DMS53 treated with DMSO at 0.1 percent for 48 hours (cell line): ENCODE data around the gene XXYLT1.

Source experiments
- DNase-seq: peaks from one replicate; lab custom pipeline; 2025; ENCODE audit not compliant: unreplicated experiment; lab: John Stamatoyannopoulos, UW

Gene XXYLT1

GRCh38 chr3:195034541-195034940 lies 236.4 kb downstream of the XXYLT1 start:
- DNase-seq = no peak

- DNase-seq = no peak
Observed at GRCh38 chr3:195034101-195034500, 236.9 kb downstream of the XXYLT1 start.

- DNase-seq = peak; percentile 79
Observed at GRCh38 chr3:195033531-195034091, 237.3 kb downstream of the XXYLT1 start.

GRCh38 chr3:195032955-195033354 lies 238.0 kb downstream of the XXYLT1 start:
- DNase-seq = peak; percentile 46

GRCh38 chr3:195032106-195032759 lies 238.7 kb downstream of the XXYLT1 start:
- DNase-seq = peak; percentile 83

GRCh38 chr3:195031574-195032003 lies 239.4 kb downstream of the XXYLT1 start:
- DNase-seq = no peak

GRCh38 chr3:195030791-195031321 lies 240.1 kb downstream of the XXYLT1 start:
- peak; percentile 18 for DNase-seq

GRCh38 chr3:195028877-195029606 lies 241.9 kb downstream of the XXYLT1 start:
- no peak for DNase-seq

- DNase-seq = no peak
Observed at GRCh38 chr3:195025884-195026200, 245.1 kb downstream of the XXYLT1 start.

- DNase-seq = no peak
Observed at GRCh38 chr3:195025056-195025883, 245.7 kb downstream of the XXYLT1 start.

- no peak for DNase-seq
Observed at GRCh38 chr3:195023989-195024388, 247.0 kb downstream of the XXYLT1 start.

GRCh38 chr3:195023576-195023975 lies 247.4 kb downstream of the XXYLT1 start:
- DNase-seq = no peak

GRCh38 chr3:195021692-195022091 lies 249.3 kb downstream of the XXYLT1 start:
- no peak for DNase-seq

GRCh38 chr3:195020921-195021320 lies 250.0 kb downstream of the XXYLT1 start:
- no peak for DNase-seq

- no peak for DNase-seq
Observed at GRCh38 chr3:195020185-195020584, 250.8 kb downstream of the XXYLT1 start.

- no peak for DNase-seq
Observed at GRCh38 chr3:195019335-195019734, 251.6 kb downstream of the XXYLT1 start.
